HG02642 (cell line): ENCODE data around the gene HSPA1L.
"Not testable (repeated sequence)": the region's sequence is repeated elsewhere in the genome, so short reads cannot be mapped to it uniquely, and the experiment has no call there.

Experiments used
- ATAC-seq: cut with Tn5 transposase; IDR thresholded peaks from one replicate; pipeline ENCODE4 v1.9.1; 2021; ENCODE audit warnings: mild to moderate bottlenecking; ENCODE audit not compliant: unreplicated experiment, poor library complexity

Gene HSPA1L

DNA sequence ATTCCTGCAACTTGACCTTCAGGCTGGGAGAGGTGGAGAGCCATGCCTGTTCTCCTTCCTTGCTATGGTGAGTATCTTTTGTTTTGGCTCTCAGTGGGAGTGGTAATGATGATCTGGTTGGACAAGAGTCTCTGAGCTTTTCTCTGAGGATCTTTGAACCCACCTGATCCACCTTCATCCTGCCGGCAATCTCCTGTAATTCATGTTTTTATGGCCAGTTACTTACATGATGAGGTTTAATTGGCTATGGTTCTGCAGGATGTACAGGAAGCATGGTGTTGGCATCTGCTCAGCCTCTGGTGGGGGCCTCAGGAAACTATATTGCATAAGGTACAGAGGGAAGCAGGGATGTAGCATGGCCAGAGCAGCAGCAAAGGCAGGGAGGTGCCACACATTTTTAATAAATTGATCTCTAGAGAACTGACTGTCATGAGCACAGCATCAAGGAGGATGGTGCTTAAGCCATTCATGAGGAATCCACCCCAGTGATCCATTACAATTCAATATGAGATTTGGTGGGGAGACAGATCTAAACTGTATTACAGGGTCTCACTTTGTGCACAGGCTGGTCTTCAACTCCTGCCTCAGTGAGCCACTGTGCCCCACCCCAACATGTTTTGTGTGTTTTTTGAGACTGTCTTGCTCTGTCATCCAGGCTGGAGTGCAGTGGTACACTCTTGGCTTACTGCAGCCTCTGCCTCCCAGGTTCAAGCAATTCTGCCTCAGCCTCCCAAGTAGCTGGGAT, 22.5 kb upstream of the HSPA1L start:
- ATAC-seq, result no peak

DNA sequence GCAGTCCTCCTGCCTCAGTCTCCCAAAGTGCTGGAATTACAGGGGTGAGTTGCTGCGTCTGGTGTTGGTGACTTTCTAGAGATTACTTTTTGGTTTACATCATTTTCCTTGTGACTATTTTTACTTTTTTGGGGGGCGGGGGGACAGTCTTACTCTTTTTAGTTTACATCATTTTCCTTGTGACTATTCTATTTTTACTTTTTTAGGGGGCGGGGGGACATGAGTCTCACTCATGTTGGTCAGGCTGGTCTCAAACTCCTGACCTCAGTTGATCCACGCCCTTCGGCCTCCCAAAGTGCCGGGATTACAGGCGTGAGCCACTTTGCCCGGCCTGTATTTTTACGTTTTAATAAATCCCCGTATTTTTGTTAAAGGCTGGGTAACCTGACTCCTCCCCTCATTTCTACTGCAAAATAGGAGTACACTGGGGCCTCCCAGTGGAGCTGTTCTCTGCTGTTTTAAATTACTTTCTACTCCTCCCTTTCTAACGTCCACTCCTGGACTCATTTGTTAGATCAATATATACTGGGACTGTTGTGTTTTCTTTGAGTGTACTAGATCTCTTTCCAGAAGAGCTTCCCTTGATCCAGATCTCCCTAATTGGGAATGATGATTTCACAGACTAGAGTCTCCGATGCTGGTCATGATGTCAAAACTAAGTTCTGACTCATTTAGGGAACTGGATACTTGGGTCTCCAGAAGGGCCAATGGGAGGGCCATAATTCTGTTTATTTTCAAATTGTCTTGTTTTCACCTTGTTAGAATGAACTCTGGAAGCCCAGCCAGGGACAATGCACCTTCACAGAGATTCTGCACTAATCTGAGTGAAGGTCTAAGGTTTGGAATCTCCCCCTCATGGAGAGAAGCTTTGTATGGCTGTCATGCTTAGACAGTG, 21.6 kb upstream of the HSPA1L start:
- ATAC-seq, result no peak

DNA sequence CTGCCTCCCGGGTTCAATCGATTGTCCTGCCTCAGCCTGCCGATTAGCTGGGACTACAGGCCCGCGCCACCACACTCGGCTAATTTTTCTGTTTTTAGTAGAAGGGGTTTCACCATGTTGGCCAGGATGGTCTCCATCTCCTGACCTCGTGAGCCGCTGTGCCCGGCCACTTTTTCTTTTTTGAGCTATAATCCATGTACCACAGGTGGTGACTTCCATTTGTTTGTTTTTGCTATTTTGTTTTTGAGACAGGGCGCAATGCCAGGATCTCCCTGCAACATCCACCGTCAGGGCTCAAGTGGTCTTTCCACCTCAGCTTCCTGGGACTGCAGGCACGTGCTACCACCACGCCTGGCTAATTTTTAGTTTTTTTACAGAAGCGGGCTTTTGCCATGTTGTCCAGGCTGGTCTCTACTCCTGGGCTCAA, 21.0 kb upstream of the HSPA1L start:
- ATAC-seq, result no peak

DNA sequence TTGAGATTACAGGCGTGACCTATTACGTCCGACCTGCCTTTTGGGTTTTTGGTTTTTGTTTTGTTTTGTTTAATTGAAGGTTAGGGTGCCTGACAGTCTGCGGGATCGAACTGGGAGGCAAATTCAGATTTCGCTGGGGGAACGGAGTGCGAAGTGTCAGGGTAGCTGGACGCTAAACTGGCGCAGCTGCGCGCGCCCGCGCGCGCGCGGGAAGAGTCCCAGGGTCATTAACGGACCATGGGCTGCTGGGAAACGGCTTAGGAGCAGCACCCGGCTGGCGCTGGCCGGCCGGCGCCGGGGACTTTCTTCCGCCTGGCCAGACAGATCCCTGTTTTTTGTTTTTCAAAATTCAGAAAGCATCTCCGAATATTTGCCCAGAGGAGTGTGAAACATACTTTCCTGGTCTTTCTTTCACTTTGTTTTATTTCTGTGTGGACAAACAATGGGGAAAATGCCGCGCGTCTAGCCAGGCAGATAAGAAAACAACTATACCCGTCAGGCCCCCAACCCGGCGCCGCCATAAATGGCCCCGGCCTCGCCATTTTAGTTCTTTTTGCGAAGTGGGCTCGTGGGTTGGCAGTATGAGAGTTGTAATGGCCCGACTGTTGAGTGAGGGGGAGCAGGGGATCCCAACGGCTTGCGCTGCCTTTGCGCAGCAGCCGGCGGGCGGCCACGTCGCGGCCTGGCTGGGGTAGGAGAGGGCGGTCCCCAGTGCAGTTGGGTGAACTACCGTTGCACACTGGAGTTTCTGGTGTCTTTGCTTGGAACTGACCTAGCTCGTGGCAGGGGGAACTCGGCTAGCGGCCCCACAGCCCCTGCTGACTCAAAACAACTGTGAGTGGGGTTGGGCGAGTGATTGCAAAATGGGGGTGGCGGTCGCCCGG, 19.5 kb upstream of the HSPA1L start:
- ATAC-seq, result peak; percentile 43

DNA sequence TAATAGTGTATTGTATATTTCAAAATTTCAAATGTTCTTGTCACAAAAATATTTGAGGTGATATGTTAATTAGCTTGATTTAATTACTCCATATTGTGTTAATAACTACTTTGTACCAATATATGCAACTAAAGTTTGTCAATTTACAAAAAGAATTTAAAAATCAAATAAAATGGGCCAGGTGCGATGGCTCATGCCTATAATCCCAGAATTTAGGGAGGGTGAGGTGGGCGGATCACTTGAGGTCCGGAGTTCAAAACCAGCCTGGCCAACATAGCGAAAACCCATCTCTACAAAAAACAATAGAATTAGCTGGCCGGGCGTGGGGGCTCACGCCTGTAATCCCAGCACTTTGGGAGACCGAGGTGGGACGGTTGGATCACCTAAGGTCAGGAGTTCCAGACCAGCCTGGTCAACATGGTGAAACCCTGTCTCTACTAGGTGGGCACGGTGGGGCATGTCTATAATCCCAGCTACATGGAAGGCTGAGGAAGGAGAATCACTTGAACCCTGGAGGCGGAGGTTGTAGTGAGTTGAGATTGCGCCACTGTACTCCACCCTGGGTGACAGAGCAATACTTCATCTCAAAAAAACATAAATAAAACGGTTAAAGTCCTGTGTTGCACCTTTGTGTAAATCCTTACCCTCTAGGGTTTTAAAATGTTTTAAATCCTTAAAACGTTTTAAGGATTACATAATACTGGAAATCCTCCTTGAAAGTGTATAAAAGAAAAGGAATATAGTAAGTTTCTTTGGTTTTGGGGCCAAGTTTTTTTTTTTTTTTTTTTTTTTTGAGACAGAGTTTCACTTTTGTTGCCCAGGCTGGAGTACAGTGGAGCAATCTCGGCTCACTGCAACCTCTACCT, 16.5 kb upstream of the HSPA1L start:
- ATAC-seq, result no peak

DNA sequence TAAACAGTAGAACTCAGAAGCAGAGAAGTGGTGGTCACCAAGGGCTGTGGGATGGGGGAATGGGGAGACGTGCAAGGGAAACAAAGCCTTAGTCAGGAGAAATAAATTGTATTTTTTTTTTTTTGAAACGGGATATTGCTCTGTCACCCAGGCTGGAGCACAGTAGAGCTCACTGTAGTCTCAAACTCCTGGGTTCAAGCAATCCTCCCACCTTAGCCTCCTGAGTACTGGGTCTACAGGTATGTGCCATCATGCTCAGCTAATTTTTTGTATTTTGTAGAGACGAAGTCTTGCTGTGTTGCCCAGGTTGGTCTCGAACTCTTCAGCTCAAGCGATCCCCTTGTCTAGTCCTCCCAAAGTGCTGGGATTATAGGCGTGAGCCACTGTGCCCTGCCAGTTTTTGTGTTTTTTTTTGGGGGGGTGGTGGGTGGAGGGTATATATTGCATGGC, 15.8 kb upstream of the HSPA1L start:
- ATAC-seq, result no peak

DNA sequence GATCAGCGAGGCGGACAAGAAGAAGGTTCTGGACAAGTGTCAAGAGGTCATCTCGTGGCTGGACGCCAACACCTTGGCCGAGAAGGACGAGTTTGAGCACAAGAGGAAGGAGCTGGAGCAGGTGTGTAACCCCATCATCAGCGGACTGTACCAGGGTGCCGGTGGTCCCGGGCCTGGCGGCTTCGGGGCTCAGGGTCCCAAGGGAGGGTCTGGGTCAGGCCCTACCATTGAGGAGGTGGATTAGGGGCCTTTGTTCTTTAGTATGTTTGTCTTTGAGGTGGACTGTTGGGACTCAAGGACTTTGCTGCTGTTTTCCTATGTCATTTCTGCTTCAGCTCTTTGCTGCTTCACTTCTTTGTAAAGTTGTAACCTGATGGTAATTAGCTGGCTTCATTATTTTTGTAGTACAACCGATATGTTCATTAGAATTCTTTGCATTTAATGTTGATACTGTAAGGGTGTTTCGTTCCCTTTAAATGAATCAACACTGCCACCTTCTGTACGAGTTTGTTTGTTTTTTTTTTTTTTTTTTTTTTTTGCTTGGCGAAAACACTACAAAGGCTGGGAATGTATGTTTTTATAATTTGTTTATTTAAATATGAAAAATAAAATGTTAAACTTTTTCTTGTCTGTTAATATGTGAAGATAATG, 14.7 kb upstream of the HSPA1L start:
- no peak for ATAC-seq

DNA sequence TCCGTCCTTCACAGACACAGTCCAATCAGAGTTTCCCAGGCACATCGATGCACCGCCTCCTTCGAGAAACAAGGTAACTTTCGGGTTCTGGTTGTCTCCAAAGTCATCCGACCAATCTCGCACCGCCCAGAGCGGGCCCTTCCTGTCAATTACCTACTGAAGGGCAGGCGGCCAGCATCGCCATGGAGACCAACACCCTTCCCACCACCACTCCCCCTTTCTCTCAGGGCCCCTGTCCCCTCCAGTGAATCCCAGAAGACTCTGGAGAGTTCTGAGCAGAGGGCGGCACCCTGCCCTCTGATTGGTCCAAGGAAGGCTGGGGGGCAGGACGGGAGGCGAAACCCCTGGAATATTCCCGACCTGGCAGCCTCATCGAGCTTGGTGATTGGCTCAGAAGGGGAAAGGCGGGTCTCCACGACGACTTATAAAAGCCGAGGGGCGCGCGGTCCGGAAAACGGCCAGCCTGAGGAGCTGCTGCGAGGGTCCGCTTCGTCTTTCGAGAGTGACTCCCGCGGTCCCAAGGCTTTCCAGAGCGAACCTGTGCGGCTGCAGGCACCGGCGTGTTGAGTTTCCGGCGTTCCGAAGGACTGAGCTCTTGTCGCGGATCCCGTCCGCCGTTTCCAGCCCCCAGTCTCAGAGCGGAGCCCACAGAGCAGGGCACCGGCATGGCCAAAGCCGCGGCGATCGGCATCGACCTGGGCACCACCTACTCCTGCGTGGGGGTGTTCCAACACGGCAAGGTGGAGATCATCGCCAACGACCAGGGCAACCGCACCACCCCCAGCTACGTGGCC, 12.4 kb upstream of the HSPA1L start, which contains the start of gene HSPA1B:
Gene HSPA1B (plus strand): TSS at position 453 of the 794 bp plus-strand sequence. CDS start 213 bp downstream, at position 666.
- ATAC-seq, result peak; percentile 67

DNA sequence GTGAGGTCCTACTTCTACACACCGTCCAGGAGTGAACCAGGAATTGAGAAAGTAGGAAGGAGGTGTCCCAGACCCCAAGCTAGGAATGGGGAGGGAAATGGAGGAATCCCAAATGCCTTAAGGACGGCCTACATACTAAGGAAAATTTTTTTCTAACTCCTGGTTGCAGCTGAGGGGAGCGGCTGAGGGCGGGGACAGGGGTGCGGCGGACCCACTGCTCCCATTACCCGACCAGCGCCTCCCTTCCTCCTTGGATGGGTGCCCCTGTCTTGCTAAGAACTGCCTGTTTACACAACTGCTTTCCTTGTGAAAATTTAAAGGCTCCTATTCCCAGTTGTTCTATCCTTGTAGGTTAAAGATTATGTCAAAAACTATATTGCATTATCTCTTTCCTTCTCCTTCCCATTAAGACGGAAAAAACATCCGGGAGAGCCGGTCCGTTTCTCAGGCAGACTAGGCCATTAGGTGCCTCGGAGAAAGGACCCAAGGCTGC, 11.8 kb upstream of the HSPA1L start:
- no peak for ATAC-seq

DNA sequence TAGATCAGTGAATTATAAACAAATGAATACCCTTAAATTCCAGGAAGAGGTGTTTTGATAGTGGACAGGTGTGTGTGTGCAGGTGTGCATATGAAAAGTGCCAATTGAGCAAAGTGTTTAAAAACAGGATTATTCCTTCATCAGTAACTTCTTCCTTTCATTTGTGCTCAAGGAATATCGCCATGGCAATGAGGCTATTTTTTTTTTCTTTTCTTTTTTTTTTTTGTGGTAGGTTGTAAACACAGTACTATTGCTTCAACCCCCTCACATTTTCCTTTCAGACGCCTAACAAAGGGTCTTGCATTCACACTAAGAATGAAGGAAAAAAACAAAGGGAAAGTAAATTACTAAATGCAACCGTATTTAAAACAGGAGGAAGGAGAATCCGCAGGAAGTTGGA, 10.5 kb upstream of the HSPA1L start:
- ATAC-seq, result no peak

DNA sequence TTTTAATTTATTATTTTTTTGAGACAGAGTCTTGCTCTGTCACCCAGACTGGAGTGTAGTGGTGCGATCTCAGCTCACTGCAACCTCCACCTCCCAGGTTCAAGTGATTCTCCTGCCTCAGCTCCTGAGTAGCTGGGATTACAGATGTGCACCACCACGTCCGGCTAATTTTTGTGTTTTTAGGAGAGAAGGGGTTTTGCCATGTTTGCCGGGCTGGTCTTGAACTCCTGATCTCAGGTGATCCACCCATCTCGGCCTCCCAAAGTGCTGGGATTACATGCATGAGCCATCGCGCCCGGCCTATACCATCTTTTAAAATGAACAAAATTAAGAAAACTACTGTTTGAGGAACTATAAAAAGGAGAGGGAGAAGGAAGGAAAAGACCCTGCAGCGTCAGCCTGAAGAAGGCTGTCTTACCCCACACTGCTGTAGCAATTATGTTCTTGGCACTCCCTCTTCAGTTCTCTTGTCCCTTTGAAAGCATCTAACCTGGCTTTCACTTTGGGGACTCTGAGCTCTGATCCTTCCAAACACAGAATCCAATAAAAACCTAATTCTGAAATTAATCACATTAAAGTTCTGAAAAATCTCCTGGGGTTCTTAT, 8.6 kb upstream of the HSPA1L start:
- not testable (repeated sequence) for ATAC-seq

DNA sequence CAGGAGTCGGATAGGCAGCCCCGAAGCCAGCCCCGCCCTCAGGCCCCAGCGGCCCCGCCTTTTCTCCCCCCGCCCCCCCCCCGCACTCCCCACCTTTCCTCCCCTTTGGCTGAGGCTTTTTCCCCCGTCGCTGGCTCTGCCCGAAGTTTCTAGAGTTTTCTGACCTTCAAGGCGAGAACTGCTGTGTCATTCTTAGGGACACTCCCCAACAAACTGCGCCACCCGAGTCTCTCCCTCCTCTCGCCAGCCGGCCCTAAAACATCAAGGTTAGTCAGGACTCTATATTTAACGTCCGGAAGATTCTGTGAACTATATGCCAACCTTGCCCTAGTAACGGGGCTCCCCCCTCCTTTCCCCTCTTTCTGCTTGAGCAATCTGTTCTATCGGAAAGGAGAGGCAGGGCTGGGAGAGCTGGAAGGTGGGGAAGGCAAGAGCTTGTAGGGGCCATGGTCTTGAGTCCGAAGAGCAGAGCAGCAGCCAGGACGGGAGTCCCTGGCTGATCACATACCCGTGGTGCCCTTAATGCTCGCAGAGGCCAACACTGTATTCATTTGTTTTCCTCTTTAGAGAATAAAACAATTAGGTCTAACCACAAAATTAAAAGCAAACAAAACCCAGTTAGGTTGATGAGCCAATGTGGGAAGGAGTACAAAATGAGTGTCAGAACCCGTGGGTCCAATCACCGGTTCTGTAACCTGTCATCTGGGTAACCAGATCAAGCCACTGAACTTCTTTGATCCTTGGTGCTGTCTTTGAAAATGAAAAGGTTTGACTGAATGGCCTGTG, 7.1 kb upstream of the HSPA1L start:
- peak; percentile 41 for ATAC-seq

DNA sequence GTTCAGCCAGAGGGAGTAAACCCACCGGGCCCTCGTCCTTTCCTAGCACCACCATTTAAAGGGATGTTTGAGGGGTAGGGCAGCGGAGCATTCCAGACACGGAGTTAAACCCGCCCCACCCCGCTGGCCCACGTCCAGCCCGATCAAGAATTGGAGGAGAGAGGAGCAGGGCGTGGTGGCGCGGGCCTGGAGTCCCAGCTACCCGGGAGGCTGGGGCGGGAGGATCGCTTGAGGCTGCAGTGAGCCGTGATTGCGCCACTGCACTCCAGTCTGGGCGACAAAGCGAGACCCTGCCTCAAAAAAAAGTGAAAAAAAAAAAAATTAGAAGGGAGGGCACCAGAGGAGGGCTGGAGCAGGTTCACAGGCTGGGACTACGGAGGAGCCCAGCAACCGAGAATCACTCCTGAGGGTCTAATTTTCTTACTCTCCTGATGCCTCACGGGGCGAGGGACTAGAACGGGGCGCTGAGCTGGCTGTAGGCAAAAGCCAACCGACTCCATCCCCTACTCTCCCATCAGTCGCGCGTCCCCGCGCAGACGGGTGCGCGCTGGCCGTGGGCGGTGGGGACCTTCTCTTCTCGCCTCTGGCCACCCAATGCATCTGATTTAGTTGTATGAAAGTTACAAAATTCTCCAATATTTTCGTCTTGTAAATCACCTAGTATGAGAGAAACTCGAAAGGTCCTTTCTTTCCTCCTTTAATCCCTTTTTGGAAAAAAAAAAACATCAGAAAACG, 6.4 kb upstream of the HSPA1L start:
- ATAC-seq, result peak; percentile 49

DNA sequence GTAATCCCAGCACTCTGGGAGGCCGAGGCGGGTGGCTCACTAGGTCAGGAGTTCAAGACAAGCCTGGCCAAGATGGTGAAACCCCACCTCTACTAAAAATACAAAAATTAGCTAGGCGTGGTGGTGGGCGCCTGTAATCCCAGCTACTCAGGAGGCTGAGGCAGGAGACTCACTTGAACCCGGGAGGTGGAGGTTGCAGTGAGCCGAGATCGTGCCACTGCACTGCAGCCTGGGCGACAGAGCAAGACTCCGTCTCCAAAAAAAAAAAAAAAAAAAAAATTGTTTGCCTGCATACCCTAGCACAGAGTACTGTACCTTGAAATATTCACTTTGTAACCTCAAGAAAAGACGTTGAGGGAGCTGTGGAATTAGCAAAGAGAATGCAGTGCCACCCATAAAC, 5.3 kb upstream of the HSPA1L start:
- ATAC-seq, result not testable (repeated sequence)

DNA sequence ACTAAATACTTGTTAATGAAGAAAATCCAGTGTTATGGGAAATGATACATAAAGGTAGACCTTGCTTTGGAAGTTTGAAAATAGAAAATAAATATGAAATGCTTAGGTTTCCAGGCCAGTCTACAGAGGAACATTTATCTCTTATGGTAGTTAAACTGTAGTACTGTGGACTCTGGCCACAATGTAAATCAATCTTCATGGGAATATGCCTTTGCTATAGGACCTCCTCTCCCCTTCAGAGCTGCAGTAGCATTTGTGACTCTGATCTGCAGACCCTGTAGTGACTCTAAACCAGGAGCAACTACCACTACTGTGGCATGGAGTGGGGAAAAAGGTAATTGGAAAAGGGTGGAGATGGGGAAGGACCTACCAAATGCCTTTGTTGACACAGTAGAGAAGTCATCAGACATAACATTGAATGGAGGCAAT, 4.8 kb upstream of the HSPA1L start:
- no peak for ATAC-seq

DNA sequence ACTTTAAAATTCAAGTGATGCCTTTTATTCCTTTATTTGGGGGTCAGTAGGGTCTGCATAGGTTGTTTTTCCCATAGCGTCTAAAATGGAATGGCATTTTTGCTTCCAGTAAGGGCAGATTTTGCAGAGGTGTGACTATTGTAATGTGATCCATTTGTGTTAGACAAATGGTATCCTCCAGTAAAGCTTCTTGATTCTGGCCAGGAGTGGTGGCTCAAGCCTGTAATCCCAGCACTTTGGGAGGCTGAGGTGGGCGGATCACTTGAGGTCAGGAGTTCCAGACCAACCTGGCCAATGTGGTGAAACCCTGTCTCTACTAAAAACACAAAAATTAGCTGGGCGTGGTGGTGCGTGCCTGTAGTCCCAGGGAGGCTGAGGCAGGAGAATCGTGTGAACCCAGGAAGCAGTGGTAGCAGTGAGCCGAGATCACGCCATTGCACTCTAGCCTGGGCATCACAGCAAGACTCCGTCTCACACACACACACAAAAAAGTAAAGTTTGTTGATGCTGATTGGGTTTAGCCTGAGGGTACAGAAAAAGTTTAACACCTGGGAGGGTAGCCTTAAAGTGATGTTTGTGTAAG, 2.9 kb upstream of the HSPA1L start:
- not testable (repeated sequence) for ATAC-seq
